ENCODE results near the gene ZFP3.

GRCh38 chr17:5031365-5032082 is 46.7 kb upstream of the ZFP3 start:
- peak; percentile 84 to 86 (median 84) for TF ChIP-seq CTCF (IDR thresholded peaks at IDR 0.05)
- TF ChIP-seq POLR2AphosphoS5 (IDR thresholded peaks at IDR 0.05): peak in 1 of 2 donors; percentile 17
